HL-60 (cell line): ENCODE measurements around the gene TRABD2B.

ENCODE experiments used
- DNase-seq, 2 experiments: peaks; one replicate each; pipeline ENCODE4 v3.0.0-alpha.2; 2010 to 2020; ENCODE audit warnings: low read depth in 1 of 2, low spot score in 1 of 2
- H3K27ac ChIP-seq: fragments of 250-450 bp; sonication (Bioruptor Pico); replicated peaks from 2 replicates; pipeline ENCODE4 v1.5.1; 2020; ENCODE audit warnings: mild to moderate bottlenecking, moderate library complexity
- H3K27me3 ChIP-seq: fragments of 250-450 bp; sonication (Bioruptor Pico); 2 replicates; pipeline ENCODE4 v1.5.1; 2021; ENCODE audit warnings: mild to moderate bottlenecking, moderate library complexity; ENCODE audit not compliant: insufficient read depth, poor library complexity, severe bottlenecking
- H3K4me3 ChIP-seq: replicated peaks from 2 replicates; pipeline ENCODE4 v1.5.1; 2011; ENCODE audit warnings: mild to moderate bottlenecking, control low read depth, low read length; ENCODE audit not compliant: insufficient read depth
- GABPA ChIP-seq: IDR thresholded peaks from 2 replicates; pipeline ENCODE4 v1.6.1; 2012; ENCODE audit warnings: low read depth
- POLR2AphosphoS5 ChIP-seq: IDR thresholded peaks from 2 replicates; pipeline ENCODE4 v1.6.1; 2012; ENCODE audit warnings: low read depth
- REST ChIP-seq: IDR thresholded peaks from 2 replicates; pipeline ENCODE4 v1.6.1; 2012; ENCODE audit warnings: low read depth; ENCODE audit not compliant: insufficient replicate concordance
- SPI1 ChIP-seq: IDR thresholded peaks from 2 replicates; pipeline ENCODE4 v1.6.1; 2012; ENCODE audit warnings: low read depth, mild to moderate bottlenecking, borderline replicate concordance
- TF ChIP-seq, protein P1 (sequence below): IDR thresholded peaks from one replicate; pipeline ENCODE4 v1.5.1; 2011; ENCODE audit warnings: low read length, control low read depth, inconsistent platforms; ENCODE audit not compliant: insufficient read depth

TRABD2B gene

GRCh38 chr1:47765236-47765635 is 231.9 kb downstream of the TRABD2B start:
- Histone ChIP-seq H3K27me3 (no peaks in the 10 kb centered on the region), H3K4me3 (no peak overlapping the region), H3K27ac (no peak overlapping the region)
- no peak for DNase-seq
- TF ChIP-seq POLR2AphosphoS5 (no peak), REST (no peak), SPI1 (no peak), GABPA (no peak)
- TF ChIP-seq, protein P1, sequence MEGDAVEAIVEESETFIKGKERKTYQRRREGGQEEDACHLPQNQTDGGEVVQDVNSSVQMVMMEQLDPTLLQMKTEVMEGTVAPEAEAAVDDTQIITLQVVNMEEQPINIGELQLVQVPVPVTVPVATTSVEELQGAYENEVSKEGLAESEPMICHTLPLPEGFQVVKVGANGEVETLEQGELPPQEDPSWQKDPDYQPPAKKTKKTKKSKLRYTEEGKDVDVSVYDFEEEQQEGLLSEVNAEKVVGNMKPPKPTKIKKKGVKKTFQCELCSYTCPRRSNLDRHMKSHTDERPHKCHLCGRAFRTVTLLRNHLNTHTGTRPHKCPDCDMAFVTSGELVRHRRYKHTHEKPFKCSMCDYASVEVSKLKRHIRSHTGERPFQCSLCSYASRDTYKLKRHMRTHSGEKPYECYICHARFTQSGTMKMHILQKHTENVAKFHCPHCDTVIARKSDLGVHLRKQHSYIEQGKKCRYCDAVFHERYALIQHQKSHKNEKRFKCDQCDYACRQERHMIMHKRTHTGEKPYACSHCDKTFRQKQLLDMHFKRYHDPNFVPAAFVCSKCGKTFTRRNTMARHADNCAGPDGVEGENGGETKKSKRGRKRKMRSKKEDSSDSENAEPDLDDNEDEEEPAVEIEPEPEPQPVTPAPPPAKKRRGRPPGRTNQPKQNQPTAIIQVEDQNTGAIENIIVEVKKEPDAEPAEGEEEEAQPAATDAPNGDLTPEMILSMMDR: no peak

DNA sequence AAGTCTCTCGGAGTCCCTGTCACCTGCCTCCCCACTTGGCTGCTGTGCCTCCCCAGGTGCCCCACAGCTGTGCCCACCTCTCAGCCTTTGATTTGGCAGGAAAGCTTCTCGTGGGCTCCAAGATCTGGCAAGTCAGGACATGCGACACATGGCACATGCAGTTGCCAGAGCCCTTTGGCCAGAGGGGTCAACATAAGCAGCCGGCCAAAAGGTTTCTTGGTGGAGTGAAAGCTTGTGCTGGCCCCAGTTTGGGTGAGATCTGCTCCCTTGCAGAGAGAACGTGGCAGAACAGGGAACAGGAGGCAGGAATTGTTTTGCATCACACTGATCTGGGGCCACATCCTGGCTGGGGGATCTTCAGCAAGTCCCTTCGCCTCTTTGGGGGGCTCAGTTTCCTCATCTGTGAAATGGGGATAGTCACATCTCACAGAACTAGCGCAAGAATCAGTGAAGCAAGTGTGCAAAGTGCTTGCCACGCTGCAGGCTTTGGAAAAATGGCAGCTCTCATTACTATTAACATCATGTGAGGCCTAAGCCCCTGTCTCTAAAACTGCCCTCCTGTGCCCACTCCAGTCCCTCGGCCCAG is 232.6 kb downstream of the TRABD2B start:
- DNase-seq: no peak
- no peak for TF ChIP-seq SPI1
- TF ChIP-seq, protein P1: no peak
- no peak for TF ChIP-seq GABPA
- no peak for TF ChIP-seq POLR2AphosphoS5
- TF ChIP-seq REST: no peak
- H3K4me3 ChIP-seq: no peak overlapping the region
- H3K27ac ChIP-seq: no peak overlapping the region
- H3K27me3 ChIP-seq: no peaks in the 10 kb centered on the region

DNA sequence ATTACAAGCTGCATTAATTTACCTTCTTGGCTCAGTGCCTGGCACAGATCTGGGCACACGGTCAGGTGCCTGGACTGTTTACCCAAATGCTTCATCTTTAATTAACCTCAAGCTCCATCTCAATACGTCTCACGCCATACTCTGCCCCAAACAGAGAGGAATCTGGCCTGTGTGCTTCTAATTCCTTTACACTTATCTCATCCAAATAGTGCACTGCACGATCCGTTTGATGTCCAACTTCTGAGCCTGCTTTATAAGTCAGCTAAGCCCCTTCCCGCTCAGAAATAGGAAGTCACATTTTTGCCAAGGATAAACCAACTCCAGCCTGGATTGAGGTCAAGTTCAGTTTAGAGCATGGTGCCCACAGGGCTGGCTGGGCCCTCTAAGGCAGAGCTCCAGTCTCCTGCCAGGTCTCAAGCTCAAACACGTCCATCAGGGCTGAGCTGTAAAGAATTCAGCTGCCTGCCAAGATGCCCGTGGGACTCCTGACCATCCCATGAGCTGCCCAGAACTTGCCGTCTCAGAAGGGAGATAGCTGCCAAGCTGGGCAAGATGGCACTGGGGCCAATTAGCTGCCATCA is 233.5 kb downstream of the TRABD2B start:
- Histone ChIP-seq H3K4me3 (no peak overlapping the region), H3K27ac (no peak overlapping the region), H3K27me3 (no peaks in the 10 kb centered on the region)
- TF ChIP-seq GABPA (no peak), REST (no peak), POLR2AphosphoS5 (no peak), SPI1 (no peak)
- TF ChIP-seq, protein P1: no peak
- no peak for DNase-seq
